ENCODE data around the gene MID1. TPM values are rescaled to one million over a fixed set of nuclear protein-coding genes. Genes with fewer than 3 reads are reported as not detected.
A peak's percentile ranks its signal among the peaks of the same experiment; 100 is the strongest.

The MID1 gene
- total RNA-seq, result 10 to 100 TPM in 2 of 3 donors, 1 to 10 TPM in 1; 6.9 to 18.9 (median 10.8) TPM

GRCh38 chrX:10620121-10620699 is at the start of gene MID1:
MID1 (minus strand) TSS chrX:10620585; CDS start chrX:10567547, 53,038 bp downstream.
- Histone ChIP-seq H3K9me3 (no peaks in the 10 kb centered on the region), H3K27me3 (peaks cover 0 to 36% of the 10 kb centered on the region in 2 donors), H3K27ac (peak within 1 kb of the TSS; percentile 71 to 79), H3K4me1 (no peaks in the 10 kb centered on the region), H3K4me3 (peak within 1 kb of the TSS; percentile 56 to 70 (median 57)), H3K36me3 (no peaks in the 10 kb centered on the region)
- peak; percentile 51 to 54 for DNase-seq (ENCODE audit: low spot score in 2 of 2)
- intact Hi-C loops (cut with DNase I; ENCODE audit: low total_unique reads), result loop anchor here (10.0 kb wide), 1 partner anchor 425 kb away; no protein-coding TSS in a partner anchor
- no peak for TF ChIP-seq CTCF (IDR thresholded peaks at IDR 0.05)
- no peak for TF ChIP-seq POLR2A (IDR thresholded peaks at IDR 0.05)
- TF ChIP-seq POLR2AphosphoS5 (IDR thresholded peaks at IDR 0.05), result no peak

- no peak for DNase-seq (ENCODE audit: low spot score in 2 of 2)
- intact Hi-C loops (cut with DNase I; ENCODE audit: low total_unique reads), result no loop called here
- Histone ChIP-seq H3K27me3 (peaks cover 0 to 9% of the 10 kb centered on the region in 2 donors), H3K4me3 (no peak overlapping the region), H3K36me3 (no peaks in the 10 kb centered on the region), H3K9me3 (no peaks in the 10 kb centered on the region), H3K4me1 (no peaks in the 10 kb centered on the region), H3K27ac (no peak overlapping the region)
- TF ChIP-seq CTCF (IDR thresholded peaks at IDR 0.05), result no peak
These were observed 46.8 kb upstream of the MID1 start for GRCh38 chrX:10667143-10667542.

- no peak for TF ChIP-seq POLR2A (IDR thresholded peaks at IDR 0.05)
- TF ChIP-seq POLR2AphosphoS5 (IDR thresholded peaks at IDR 0.05), result no peak
- TF ChIP-seq CTCF (IDR thresholded peaks at IDR 0.05), result no peak
- H3K4me3 ChIP-seq, result no peak overlapping the region
These were observed 45.7 kb upstream of the MID1 start for GRCh38 chrX:10666102-10666501.

GRCh38 chrX:10665681-10666080 is 45.3 kb upstream of the MID1 start:
- Histone ChIP-seq H3K9me3 (no peaks in the 10 kb centered on the region), H3K27me3 (peaks cover 0 to 3% of the 10 kb centered on the region in 2 donors), H3K27ac (no peak overlapping the region), H3K4me1 (no peaks in the 10 kb centered on the region), H3K4me3 (no peak overlapping the region), H3K36me3 (no peaks in the 10 kb centered on the region)
- TF ChIP-seq POLR2AphosphoS5 (IDR thresholded peaks at IDR 0.05) (no peak), CTCF (IDR thresholded peaks at IDR 0.05) (no peak), POLR2A (IDR thresholded peaks at IDR 0.05) (no peak)
- intact Hi-C loops (cut with DNase I; ENCODE audit: low total_unique reads), result no loop called here
- DNase-seq (ENCODE audit: low spot score in 2 of 2), result no peak

More at GRCh38 chrX:10666102-10666501, 45.7 kb upstream of the MID1 start:
- intact Hi-C loops (cut with DNase I; ENCODE audit: low total_unique reads), result no loop called here
- H3K27ac ChIP-seq, result no peak overlapping the region
- no peaks in the 10 kb centered on the region for H3K4me1 ChIP-seq
- no peaks in the 10 kb centered on the region for H3K9me3 ChIP-seq
- DNase-seq (ENCODE audit: low spot score in 2 of 2), result no peak
- peaks cover 0 to 7% of the 10 kb centered on the region in 2 donors for H3K27me3 ChIP-seq
- no peaks in the 10 kb centered on the region for H3K36me3 ChIP-seq

- TF ChIP-seq CTCF (IDR thresholded peaks at IDR 0.05) (no peak), POLR2A (IDR thresholded peaks at IDR 0.05) (no peak), POLR2AphosphoS5 (IDR thresholded peaks at IDR 0.05) (no peak)
- no peak overlapping the region for H3K27ac ChIP-seq
- intact Hi-C loops (cut with DNase I; ENCODE audit: low total_unique reads), result no loop called here
- H3K36me3 ChIP-seq, result no peaks in the 10 kb centered on the region
- no peak overlapping the region for H3K4me3 ChIP-seq
- DNase-seq (ENCODE audit: low spot score in 2 of 2), result no peak
- H3K27me3 ChIP-seq, result no peaks in the 10 kb centered on the region
- H3K9me3 ChIP-seq, result no peaks in the 10 kb centered on the region
- no peaks in the 10 kb centered on the region for H3K4me1 ChIP-seq
These were observed 39.8 kb upstream of the MID1 start for GRCh38 chrX:10660171-10660570.

Data from breast epithelium (tissue), 4 donors.